ENCODE results near the gene DNAAF5.

DNA sequence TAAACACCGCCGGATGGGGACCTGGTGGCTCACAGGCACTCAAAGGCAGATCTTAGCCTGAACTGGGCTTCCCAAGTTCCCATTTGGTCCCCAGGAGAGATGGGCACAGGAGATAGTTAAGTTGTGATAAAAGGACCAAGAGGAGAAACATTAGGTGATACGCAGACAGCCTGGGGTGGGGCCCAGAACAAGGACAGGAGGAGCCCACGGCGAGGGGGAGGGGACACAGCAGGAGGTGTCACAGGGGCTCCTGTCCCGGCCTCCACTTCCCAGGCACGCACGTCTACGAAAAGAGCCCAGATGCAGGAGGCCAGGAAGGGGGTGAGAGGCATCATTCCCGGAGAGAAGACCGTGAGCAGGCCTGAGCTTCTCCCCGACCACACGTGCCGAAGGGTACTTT, 16.3 kb upstream of the DNAAF5 start:
- TF ChIP-seq, protein P1, sequence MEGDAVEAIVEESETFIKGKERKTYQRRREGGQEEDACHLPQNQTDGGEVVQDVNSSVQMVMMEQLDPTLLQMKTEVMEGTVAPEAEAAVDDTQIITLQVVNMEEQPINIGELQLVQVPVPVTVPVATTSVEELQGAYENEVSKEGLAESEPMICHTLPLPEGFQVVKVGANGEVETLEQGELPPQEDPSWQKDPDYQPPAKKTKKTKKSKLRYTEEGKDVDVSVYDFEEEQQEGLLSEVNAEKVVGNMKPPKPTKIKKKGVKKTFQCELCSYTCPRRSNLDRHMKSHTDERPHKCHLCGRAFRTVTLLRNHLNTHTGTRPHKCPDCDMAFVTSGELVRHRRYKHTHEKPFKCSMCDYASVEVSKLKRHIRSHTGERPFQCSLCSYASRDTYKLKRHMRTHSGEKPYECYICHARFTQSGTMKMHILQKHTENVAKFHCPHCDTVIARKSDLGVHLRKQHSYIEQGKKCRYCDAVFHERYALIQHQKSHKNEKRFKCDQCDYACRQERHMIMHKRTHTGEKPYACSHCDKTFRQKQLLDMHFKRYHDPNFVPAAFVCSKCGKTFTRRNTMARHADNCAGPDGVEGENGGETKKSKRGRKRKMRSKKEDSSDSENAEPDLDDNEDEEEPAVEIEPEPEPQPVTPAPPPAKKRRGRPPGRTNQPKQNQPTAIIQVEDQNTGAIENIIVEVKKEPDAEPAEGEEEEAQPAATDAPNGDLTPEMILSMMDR (conservative IDR thresholded peaks at IDR 0.05 in 1 of 2, IDR thresholded peaks at IDR 0.05 in 1 of 2; ENCODE audit: low read depth in 1 of 2, low read length in 2 of 2), result no peak
- TF ChIP-seq EZH2 (IDR thresholded peaks at IDR 0.05; ENCODE audit: low read length, missing control alignments), result no peak

Data from fibroblast of lung (primary cell).